Measurements from ENCODE around the gene LPAR3. TPM values are rescaled to one million over a fixed set of nuclear protein-coding genes. Genes with fewer than 3 reads are reported as not detected.

Gene LPAR3
- total RNA-seq, 1 donor: 3.6 TPM

GRCh38 chr1:84855168-84855567, 37.8 kb downstream of the LPAR3 start:
- no peak overlapping the region for H3K4me3 ChIP-seq (ENCODE audit: low read depth, low read length)
- DNase-seq (ENCODE audit: low read depth): peak; percentile 88
- no peak for TF ChIP-seq CTCF (IDR thresholded peaks at IDR 0.05; ENCODE audit: insufficient read depth, low read length)

GRCh38 chr1:84853741-84854721, 39.0 kb downstream of the LPAR3 start:
- DNase-seq (ENCODE audit: low read depth): peak; percentile 74
- no peak for TF ChIP-seq CTCF (IDR thresholded peaks at IDR 0.05; ENCODE audit: insufficient read depth, low read length)
- H3K4me3 ChIP-seq (ENCODE audit: low read depth, low read length): no peak overlapping the region

GRCh38 chr1:84851839-84852238, 41.2 kb downstream of the LPAR3 start:
- no peak for TF ChIP-seq CTCF (IDR thresholded peaks at IDR 0.05; ENCODE audit: insufficient read depth, low read length)
- DNase-seq (ENCODE audit: low read depth): peak; percentile 91
- no peak overlapping the region for H3K4me3 ChIP-seq (ENCODE audit: low read depth, low read length)

- DNase-seq (ENCODE audit: low read depth): no peak
- no peak overlapping the region for H3K4me3 ChIP-seq (ENCODE audit: low read depth, low read length)
- no peak for TF ChIP-seq CTCF (IDR thresholded peaks at IDR 0.05; ENCODE audit: insufficient read depth, low read length)
Measured at GRCh38 chr1:84849357-84849975, 43.5 kb downstream of the LPAR3 start.

- TF ChIP-seq CTCF (IDR thresholded peaks at IDR 0.05; ENCODE audit: insufficient read depth, low read length): no peak
- H3K4me3 ChIP-seq (ENCODE audit: low read depth, low read length): no peak overlapping the region
- DNase-seq (ENCODE audit: low read depth): peak; percentile 99
Measured at GRCh38 chr1:84847253-84848250, 45.5 kb downstream of the LPAR3 start.

GRCh38 chr1:84846387-84846786, 46.6 kb downstream of the LPAR3 start:
- no peak overlapping the region for H3K4me3 ChIP-seq (ENCODE audit: low read depth, low read length)
- DNase-seq (ENCODE audit: low read depth): no peak
- no peak for TF ChIP-seq CTCF (IDR thresholded peaks at IDR 0.05; ENCODE audit: insufficient read depth, low read length)
